OCI-LY3 (cell line): ENCODE data around the gene SIAH3.

Experiments used
- H2AFZ ChIP-seq: fragments of 200-600, 300-600 bp; shearing (Covaris generic); 2 replicates; pipeline ENCODE4 v1.6.0; 2014; ENCODE audit warnings: antibody characterized with exemption, low read depth, low read length
- H3K27ac ChIP-seq: fragments of 200-600, 300-600 bp; sonication (generic); 2 replicates; pipeline ENCODE4 v1.5.1; 2014; ENCODE audit warnings: mild to moderate bottlenecking, low read length, moderate library complexity, mixed read lengths
- H3K27me3 ChIP-seq: fragments of 200-600, 300-600 bp; sonication (generic); 2 replicates; pipeline ENCODE4 v1.6.1; 2014; ENCODE audit warnings: low read depth, low read length, mixed read lengths
- H3K36me3 ChIP-seq: fragments of 200-600, 300-600 bp; sonication (generic); replicated peaks from 2 replicates; pipeline ENCODE3; 2014; ENCODE audit warnings: low read depth, low read length, mixed read lengths
- H3K4me1 ChIP-seq: fragments of 300-600, 200-600 bp; sonication (generic); 2 replicates; pipeline ENCODE4 v1.6.1; 2014; ENCODE audit warnings: low read length, mixed read lengths
- H3K4me2 ChIP-seq: fragments of 200-600, 300-600 bp; sonication (generic); 2 replicates; pipeline ENCODE4 v1.6.1; 2014; ENCODE audit warnings: low read length, mixed read lengths
- H3K4me3 ChIP-seq: fragments of 300-600, 200-600 bp; sonication (generic); 2 replicates; pipeline ENCODE4 v1.5.1; 2014; ENCODE audit warnings: antibody characterized with exemption, mild to moderate bottlenecking, low read length, moderate library complexity
- H3K79me2 ChIP-seq: fragments of 300-600, 200-600 bp; shearing (Covaris generic); 2 replicates; pipeline ENCODE4 v1.6.1; 2014; ENCODE audit warnings: mild to moderate bottlenecking, low read length, mixed read lengths
- H3K9ac ChIP-seq: fragments of 300-600, 200-600 bp; shearing (Covaris generic); 2 replicates; pipeline ENCODE4 v1.6.0; 2014; ENCODE audit warnings: mild to moderate bottlenecking, low read length, moderate library complexity
- H3K9me3 ChIP-seq: fragments of 200-600, 300-600 bp; shearing (Covaris generic); 2 replicates; pipeline ENCODE4 v1.6.1; 2014; ENCODE audit warnings: low read length, mixed read lengths; ENCODE audit not compliant: insufficient read depth
- H4K20me1 ChIP-seq: fragments of 200-600, 300-600 bp; sonication (generic); 2 replicates; pipeline ENCODE4 v1.6.1; 2016; ENCODE audit warnings: low read length, mixed read lengths; ENCODE audit not compliant: insufficient read depth
- EZH2phosphoT487 ChIP-seq: fragments of 200-600 bp; shearing (Covaris generic); IDR thresholded peaks from 2 replicates; pipeline ENCODE4 v1.6.1; 2018; ENCODE audit warnings: antibody characterized with exemption, mixed run types, low read depth
- TF ChIP-seq, protein P1 (sequence below): fragments of 200-600, 300-600 bp; sonication (generic); IDR thresholded peaks from 2 replicates; pipeline ENCODE4 v1.5.1; 2014; ENCODE audit warnings: antibody characterized with exemption, low read length, low read depth

SIAH3 gene

DNA sequence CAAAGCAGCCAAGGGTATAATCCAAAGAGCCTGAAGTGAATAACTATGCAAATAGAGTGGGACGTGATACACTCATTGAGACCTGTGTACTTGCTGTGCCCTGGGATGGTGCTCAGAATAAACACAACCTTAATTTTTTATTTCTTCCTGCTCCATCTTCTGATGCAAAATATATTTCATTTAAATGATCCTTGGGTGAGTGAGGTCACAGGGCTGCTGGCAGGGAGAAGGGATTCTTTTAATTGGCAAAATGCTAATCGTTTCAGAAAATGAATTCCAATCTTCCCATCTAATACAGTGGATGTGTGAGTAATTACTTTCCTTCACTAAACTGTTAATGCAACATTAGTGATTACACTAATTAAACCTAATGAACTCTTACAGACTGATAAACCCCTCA is 63.5 kb downstream of the SIAH3 start:
- Histone ChIP-seq H3K27ac (no peak overlapping the region), H3K9me3 (no peaks in the 10 kb centered on the region), H3K4me2 (no peak overlapping the region), H3K9ac (no peak overlapping the region), H3K27me3 (0 out of 2 replicates have a peak, but pooled peaks cover 2% of the 10 kb centered on the region), H3K36me3 (no peaks in the 10 kb centered on the region), H3K4me1 (peaks cover 19% of the 10 kb centered on the region), H3K4me3 (no peak overlapping the region), H4K20me1 (no peaks in the 10 kb centered on the region), H3K79me2 (no peaks in the 10 kb centered on the region), H2AFZ (no peak overlapping the region)
- TF ChIP-seq, protein P1, sequence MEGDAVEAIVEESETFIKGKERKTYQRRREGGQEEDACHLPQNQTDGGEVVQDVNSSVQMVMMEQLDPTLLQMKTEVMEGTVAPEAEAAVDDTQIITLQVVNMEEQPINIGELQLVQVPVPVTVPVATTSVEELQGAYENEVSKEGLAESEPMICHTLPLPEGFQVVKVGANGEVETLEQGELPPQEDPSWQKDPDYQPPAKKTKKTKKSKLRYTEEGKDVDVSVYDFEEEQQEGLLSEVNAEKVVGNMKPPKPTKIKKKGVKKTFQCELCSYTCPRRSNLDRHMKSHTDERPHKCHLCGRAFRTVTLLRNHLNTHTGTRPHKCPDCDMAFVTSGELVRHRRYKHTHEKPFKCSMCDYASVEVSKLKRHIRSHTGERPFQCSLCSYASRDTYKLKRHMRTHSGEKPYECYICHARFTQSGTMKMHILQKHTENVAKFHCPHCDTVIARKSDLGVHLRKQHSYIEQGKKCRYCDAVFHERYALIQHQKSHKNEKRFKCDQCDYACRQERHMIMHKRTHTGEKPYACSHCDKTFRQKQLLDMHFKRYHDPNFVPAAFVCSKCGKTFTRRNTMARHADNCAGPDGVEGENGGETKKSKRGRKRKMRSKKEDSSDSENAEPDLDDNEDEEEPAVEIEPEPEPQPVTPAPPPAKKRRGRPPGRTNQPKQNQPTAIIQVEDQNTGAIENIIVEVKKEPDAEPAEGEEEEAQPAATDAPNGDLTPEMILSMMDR: no peak
- TF ChIP-seq EZH2phosphoT487: no peak

DNA sequence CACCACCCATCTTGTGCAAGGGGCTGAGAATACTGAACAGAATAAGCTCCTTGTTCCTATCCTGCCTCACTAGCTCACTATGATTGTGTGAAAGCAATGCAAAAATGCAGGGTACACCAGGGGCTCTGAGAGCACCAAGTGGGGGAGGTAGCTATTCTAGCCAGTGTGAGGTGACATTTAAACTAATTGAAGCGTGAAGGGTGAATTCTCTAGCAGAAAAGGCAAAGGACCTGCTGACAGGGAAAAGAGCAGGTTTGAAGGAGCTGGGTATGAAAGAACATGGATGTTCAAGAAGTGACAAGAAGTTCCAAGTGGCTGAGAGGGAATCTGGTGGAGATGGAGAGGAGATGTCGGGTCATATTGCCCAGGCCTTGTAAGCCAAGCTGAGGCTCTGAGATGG is 64.2 kb downstream of the SIAH3 start:
- Histone ChIP-seq H3K36me3 (no peaks in the 10 kb centered on the region), H3K9ac (no peak overlapping the region), H3K4me1 (peaks cover 12% of the 10 kb centered on the region), H2AFZ (no peak overlapping the region), H4K20me1 (no peaks in the 10 kb centered on the region), H3K4me2 (no peak overlapping the region), H3K4me3 (no peak overlapping the region), H3K27me3 (0 out of 2 replicates have a peak, but pooled peaks cover 2% of the 10 kb centered on the region), H3K79me2 (no peaks in the 10 kb centered on the region), H3K27ac (no peak overlapping the region), H3K9me3 (no peaks in the 10 kb centered on the region)
- no peak for TF ChIP-seq EZH2phosphoT487
- TF ChIP-seq, protein P1: no peak

DNA sequence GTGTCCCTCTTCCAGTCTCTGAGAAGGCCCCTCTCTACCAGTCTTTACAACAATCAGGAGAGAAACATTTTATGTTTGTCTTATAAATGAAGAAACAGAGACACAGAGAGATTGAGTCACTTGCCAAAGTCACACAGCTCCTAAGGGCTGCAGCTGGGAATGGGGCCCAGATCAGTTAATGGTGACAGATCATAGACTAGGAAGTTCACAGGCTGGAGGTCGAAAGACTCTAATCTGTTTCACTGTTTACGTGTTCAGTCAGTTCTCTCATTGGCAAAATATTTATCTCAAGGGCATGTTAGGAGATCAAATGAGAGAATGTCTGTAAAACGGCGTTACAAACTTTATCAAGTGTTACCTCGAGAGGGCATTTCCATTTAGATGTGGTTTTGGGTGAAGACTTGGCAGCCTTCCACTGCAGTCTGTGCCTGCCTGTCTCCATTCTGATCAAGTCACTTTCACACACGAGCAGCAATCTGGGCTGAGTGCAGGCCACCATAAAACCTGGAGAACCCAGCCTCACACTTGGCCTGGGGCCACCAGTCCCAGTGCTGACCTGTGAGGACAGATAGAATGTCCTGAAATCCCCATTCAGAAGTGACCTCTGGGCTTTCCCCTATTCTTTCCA is 65.1 kb downstream of the SIAH3 start:
- Histone ChIP-seq H3K4me2 (no peak overlapping the region), H3K4me3 (no peak overlapping the region), H3K9me3 (no peaks in the 10 kb centered on the region), H3K4me1 (peaks cover 3% of the 10 kb centered on the region), H2AFZ (no peak overlapping the region), H3K27ac (no peak overlapping the region), H3K79me2 (no peaks in the 10 kb centered on the region), H4K20me1 (no peaks in the 10 kb centered on the region), H3K9ac (no peak overlapping the region), H3K36me3 (no peaks in the 10 kb centered on the region), H3K27me3 (0 out of 2 replicates have a peak, but pooled peaks cover 2% of the 10 kb centered on the region)
- no peak for TF ChIP-seq EZH2phosphoT487
- TF ChIP-seq, protein P1: no peak

DNA sequence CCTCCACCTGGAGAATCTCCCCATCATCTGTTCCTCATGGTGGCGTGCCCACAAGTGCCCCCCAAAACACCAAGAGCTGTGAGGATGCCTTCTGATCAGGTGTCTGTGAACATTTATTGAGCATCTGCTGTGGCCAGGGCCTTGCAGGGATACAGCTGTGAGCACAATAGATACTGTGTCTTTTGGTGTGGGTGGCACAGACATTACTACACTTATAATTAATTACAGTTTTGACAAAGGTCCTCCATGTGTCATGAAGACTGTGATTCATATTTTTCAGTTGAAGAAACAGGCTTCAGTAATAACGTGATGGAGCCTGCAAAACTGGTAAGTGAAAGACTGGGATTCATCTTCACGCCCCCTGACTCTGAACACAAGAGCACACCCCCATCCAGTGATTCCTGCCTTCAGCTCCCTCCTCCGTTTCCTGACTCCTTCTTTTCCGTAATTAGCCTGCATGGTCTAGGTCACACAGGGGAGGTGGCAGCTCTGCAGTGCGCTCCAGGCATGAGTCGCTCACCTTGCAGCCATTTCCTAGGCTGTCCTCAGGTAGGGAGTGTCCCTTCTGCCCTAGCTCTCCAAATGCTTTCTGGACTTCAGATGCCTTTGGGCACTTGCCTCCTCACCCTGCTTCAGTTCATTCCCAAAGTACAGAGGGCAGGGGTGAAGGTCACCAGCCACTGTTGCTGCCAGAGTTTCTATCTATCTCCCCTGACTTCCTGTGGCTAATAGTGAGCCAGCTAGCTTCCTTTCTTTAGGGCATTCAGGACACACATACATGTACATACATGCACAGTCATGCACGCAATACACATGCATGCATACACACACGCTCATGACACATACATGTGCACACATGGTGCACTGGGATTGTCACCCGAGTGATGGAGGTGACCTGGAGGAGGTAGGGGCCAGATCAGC is 66.5 kb downstream of the SIAH3 start:
- TF ChIP-seq EZH2phosphoT487: no peak
- TF ChIP-seq, protein P1: no peak

More for the DNA sequence above, 66.5 kb downstream of the SIAH3 start:
- Histone ChIP-seq H3K9ac (no peak overlapping the region), H3K4me1 (no peaks in the 10 kb centered on the region), H3K27me3 (0 out of 2 replicates have a peak, but pooled peaks cover 2% of the 10 kb centered on the region), H3K27ac (no peak overlapping the region), H4K20me1 (no peaks in the 10 kb centered on the region), H3K36me3 (no peaks in the 10 kb centered on the region), H3K79me2 (no peaks in the 10 kb centered on the region), H3K4me2 (no peak overlapping the region), H3K9me3 (no peaks in the 10 kb centered on the region), H3K4me3 (no peak overlapping the region), H2AFZ (no peak overlapping the region)
